Measurements from ENCODE around the gene CEBPZOS.
"Not testable (repeated sequence)": the region's sequence is repeated elsewhere in the genome, so short reads cannot be mapped to it uniquely, and the experiment has no call there.

- not testable (repeated sequence) for TF ChIP-seq ZNF274 (IDR thresholded peaks at IDR 0.05; ENCODE audit: low read depth, low read length); SUZ12 (IDR thresholded peaks at IDR 0.05; ENCODE audit: extremely low read depth, insufficient read depth, insufficient read length)
Observed at GRCh38 chr2:37225129-37225528, 28.8 kb downstream of the CEBPZOS start.

Measured in NT2/D1 (cell line).